Upper lobe of left lung (tissue), 6 donors: Measurements from ENCODE around the gene SLC22A16. TPM values are rescaled to one million over a fixed set of nuclear protein-coding genes. Genes with fewer than 3 reads are reported as not detected.
"Not testable (repeated sequence)": the region's sequence is repeated elsewhere in the genome, so short reads cannot be mapped to it uniquely, and the experiment has no call there.

Experiments used
- ATAC-seq, 2 donors: fragments of 200-7000 bp; cut with Tn5 transposase; one replicate each; pipeline ENCODE4 v1.9.1; 2022; ENCODE audit warnings: mild to moderate bottlenecking in 2 of 2, moderate library complexity in 2 of 2; ENCODE audit not compliant: low FRiP score in 2 of 2
- DNase-seq, 2 donors: peaks; one replicate each; pipeline ENCODE4 v3.0.0-alpha.2; 2019 to 2020
- H3K27ac ChIP-seq, 4 donors: fragments of 200-600 bp; sonication (generic); one replicate each; pipeline ENCODE4 v1.5.1; 2016 to 2019
- H3K27me3 ChIP-seq, 4 donors: fragments of 200-600 bp; sonication (generic); one replicate each; pipeline ENCODE4 v1.5.1; 2017 to 2019
- H3K36me3 ChIP-seq, 4 donors: fragments of 200-600 bp; sonication (generic); one replicate each; pipeline ENCODE4 v1.5.1; 2016 to 2019
- H3K4me1 ChIP-seq, 4 donors: fragments of 200-600 bp; sonication (generic); one replicate each; pipeline ENCODE4 v1.5.1; 2018 to 2019
- H3K4me3 ChIP-seq, 4 donors: fragments of 200-600 bp; sonication (generic); one replicate each; pipeline ENCODE4 v1.5.1; 2017 to 2019; ENCODE audit warnings: mild to moderate bottlenecking in 2 of 4, moderate library complexity in 1 of 4
- H3K9me3 ChIP-seq, 4 donors: fragments of 200-600 bp; sonication (generic); one replicate each; pipeline ENCODE4 v1.5.1; 2018 to 2019
- CTCF ChIP-seq, 6 experiments: fragments of 450-650 bp in 4 of 6; fragments of 200-600 bp in 2 of 6; sonication (generic) in 2 of 6; IDR thresholded peaks; one replicate each; pipeline ENCODE4 v1.5.1; 2016 to 2019; ENCODE audit warnings: antibody characterized with exemption in 6 of 6
- EP300 ChIP-seq, 4 donors: sonication (generic); formaldehyde crosslinking; IDR thresholded peaks; one replicate each; pipeline ENCODE4 v1.5.1; 2017; ENCODE audit warnings: antibody characterized with exemption in 4 of 4, control low read depth in 2 of 4
- POLR2A ChIP-seq, 4 donors: fragments of 450-650 bp; IDR thresholded peaks; one replicate each; pipeline ENCODE4 v1.5.1; 2016 to 2017; ENCODE audit warnings: antibody characterized with exemption in 4 of 4, mild to moderate bottlenecking in 2 of 4
- POLR2AphosphoS5 ChIP-seq, 2 donors: sonication (generic); formaldehyde crosslinking; IDR thresholded peaks; one replicate each; pipeline ENCODE4 v1.5.1; 2017; ENCODE audit warnings: antibody characterized with exemption in 2 of 2
- whole genome bisulfite sequencing, 2 donors: methylation state at CpG; one replicate each; pipeline ENCODE4 v1.1.5; 2017 to 2018; 5-methylcytosine and 5-hydroxymethylcytosine counted together
- total RNA-seq, 6 donors: library from RNA; depleted of rRNA in 4 of 6; stranded (reverse); fragments of >200 nt in 4 of 6; gene quantifications; one replicate each; pipeline versions ENCODE4 v1.1.0 to v1.2.1, GENCODE V29; 2016 to 2021
- donor health status: DM: no; HTN: no; CAD: no; lungs with moderate emphysema.
- donor health status: DM: no; HTN: yes; CAD: no; lungs with severe emphysema.

The SLC22A16 gene
- total RNA-seq, 6 donors from 2014 or later = 0.20 to 1.7 (median 0.59) TPM; not detected in 2

GRCh38 chr6:110517034-110517433, 40.6 kb upstream of the SLC22A16 start:
- H3K36me3 ChIP-seq = no peaks in the 10 kb centered on the region
- ATAC-seq = no peak
- no peak for DNase-seq
- H3K27me3 ChIP-seq = no peaks in the 10 kb centered on the region
- H3K9me3 ChIP-seq = no peaks in the 10 kb centered on the region
- H3K4me1 ChIP-seq = peaks cover 0 to 8% (median 0%) of the 10 kb centered on the region in 4 donors
- H3K4me3 ChIP-seq = no peak overlapping the region
- TF ChIP-seq POLR2AphosphoS5 (IDR thresholded peaks at IDR 0.05) = no peak
- no peak for TF ChIP-seq CTCF (IDR thresholded peaks at IDR 0.05)
- TF ChIP-seq POLR2A (IDR thresholded peaks at IDR 0.05) = no peak
- TF ChIP-seq EP300 (IDR thresholded peaks at IDR 0.05) = no peak
- H3K27ac ChIP-seq = no peak overlapping the region
- WGBS, 2 donors = 47 to 52% methylated on average over 2 of the region's 2 CpGs

- H3K9me3 ChIP-seq = no peaks in the 10 kb centered on the region
- H3K36me3 ChIP-seq = no peaks in the 10 kb centered on the region
- DNase-seq = no peak
- peaks cover 0 to 8% (median 0%) of the 10 kb centered on the region in 4 donors for H3K4me1 ChIP-seq
- 80 to 82% methylated on average over 4 of the region's 4 CpGs for WGBS, 2 donors
- ATAC-seq = no peak
- no peaks in the 10 kb centered on the region for H3K27me3 ChIP-seq
- no peak overlapping the region for H3K4me3 ChIP-seq
- no peak for TF ChIP-seq EP300 (IDR thresholded peaks at IDR 0.05)
- no peak for TF ChIP-seq POLR2A (IDR thresholded peaks at IDR 0.05)
- TF ChIP-seq CTCF (IDR thresholded peaks at IDR 0.05) = no peak
- TF ChIP-seq POLR2AphosphoS5 (IDR thresholded peaks at IDR 0.05) = no peak
- no peak overlapping the region for H3K27ac ChIP-seq
Measured at GRCh38 chr6:110514818-110515217, 38.4 kb upstream of the SLC22A16 start.

GRCh38 chr6:110512991-110513390, 36.6 kb upstream of the SLC22A16 start:
- no peak overlapping the region for H3K4me3 ChIP-seq
- no peak overlapping the region for H3K27ac ChIP-seq
- H3K4me1 ChIP-seq = peaks cover 0 to 8% (median 0%) of the 10 kb centered on the region in 4 donors
- no peaks in the 10 kb centered on the region for H3K27me3 ChIP-seq
- TF ChIP-seq CTCF (IDR thresholded peaks at IDR 0.05) (no peak), POLR2A (IDR thresholded peaks at IDR 0.05) (no peak), EP300 (IDR thresholded peaks at IDR 0.05) (no peak), POLR2AphosphoS5 (IDR thresholded peaks at IDR 0.05) (no peak)
- no peaks in the 10 kb centered on the region for H3K9me3 ChIP-seq
- ATAC-seq = no peak
- no peak for DNase-seq
- no peaks in the 10 kb centered on the region for H3K36me3 ChIP-seq

- not testable (repeated sequence) for H3K4me3 ChIP-seq, H3K36me3 ChIP-seq, DNase-seq, ATAC-seq, H3K4me1 ChIP-seq, H3K27ac ChIP-seq, H3K27me3 ChIP-seq, H3K9me3 ChIP-seq
Measured at GRCh38 chr6:110512549-110512948, 36.1 kb upstream of the SLC22A16 start.

GRCh38 chr6:110511401-110511800, 35.0 kb upstream of the SLC22A16 start:
- Histone ChIP-seq H3K4me1 (peaks cover 0 to 8% (median 0%) of the 10 kb centered on the region in 4 donors), H3K27me3 (no peaks in the 10 kb centered on the region), H3K36me3 (no peaks in the 10 kb centered on the region), H3K27ac (no peak overlapping the region), H3K4me3 (no peak overlapping the region), H3K9me3 (no peaks in the 10 kb centered on the region)
- TF ChIP-seq EP300 (IDR thresholded peaks at IDR 0.05) = no peak
- TF ChIP-seq POLR2AphosphoS5 (IDR thresholded peaks at IDR 0.05) = no peak
- no peak for TF ChIP-seq CTCF (IDR thresholded peaks at IDR 0.05)
- TF ChIP-seq POLR2A (IDR thresholded peaks at IDR 0.05) = no peak
- no peak for ATAC-seq
- WGBS, 2 donors = 94 to 95% methylated on average over 1 of the region's 1 CpG
- no peak for DNase-seq
